SK-N-SH (cell line): Measurements from ENCODE around the gene TJAP1. TPM values are rescaled to one million over a fixed set of nuclear protein-coding genes. Genes with fewer than 3 reads are reported as not detected.

Experiments
- CTCF ChIA-PET: fragments of 300-600, 350-600 bp; formaldehyde crosslinking; extraction: SDS; loops from one replicate; lab custom pipeline; 2021; lab: Yijun Ruan, JAX
- POLR2A ChIA-PET: fragments of 350-600 bp; sonication (Branson Sonifier 250); formaldehyde crosslinking; extraction: SDS; loops from one replicate; lab custom pipeline; 2020; ENCODE audit warnings: antibody characterized with exemption, inconsistent platforms; lab: Yijun Ruan, JAX
- DNase-seq: peaks from one replicate; pipeline ENCODE4 v3.0.0; 2012
- H2AFZ ChIP-seq: fragments of 200-600 bp; sonication (generic); 2 replicates; pipeline ENCODE4 v1.8.1; 2016; ENCODE audit warnings: antibody characterized with exemption, mild to moderate bottlenecking, low read depth
- H3F3A ChIP-seq: fragments of 200-600 bp; sonication (generic); replicated peaks from 2 replicates; pipeline ENCODE3; 2016; ENCODE audit warnings: antibody characterized with exemption, mild to moderate bottlenecking; ENCODE audit not compliant: insufficient read depth
- H3K27ac ChIP-seq, 2 experiments: fragments of 200-500 bp in 1 of 2; fragments of 200-600 bp in 1 of 2; sonication (Bioruptor generic) in 1 of 2; sonication (generic), shearing (Covaris generic) in 1 of 2; 2 replicates each; pipeline versions ENCODE4 v1.5.1 to v1.6.1; 2014 to 2016; ENCODE audit warnings: low read depth in 2 of 2, inconsistent platforms in 1 of 2, low read length in 1 of 2, mild to moderate bottlenecking in 1 of 2, mixed read lengths in 1 of 2
- H3K27me3 ChIP-seq: fragments of 200-600 bp; sonication (generic), shearing (Covaris generic); 2 replicates; pipeline ENCODE4 v1.6.1; 2016; ENCODE audit warnings: mixed run types; ENCODE audit not compliant: insufficient read depth
- H3K36me3 ChIP-seq, 2 experiments: fragments of 200-500 bp in 1 of 2; fragments of 200-600 bp in 1 of 2; sonication (Bioruptor generic) in 1 of 2; sonication (generic) in 1 of 2; replicated peaks in 1 of 2; 2 replicates each; pipeline versions ENCODE3 to v1.5.1; 2014 to 2016; ENCODE audit warnings: low read length in 1 of 2, mild to moderate bottlenecking in 1 of 2; ENCODE audit not compliant: insufficient read depth in 2 of 2, control insufficient read depth in 1 of 2
- H3K4me1 ChIP-seq, 2 experiments: fragments of 200-500 bp in 1 of 2; fragments of 200-600 bp in 1 of 2; sonication (Bioruptor generic) in 1 of 2; sonication (generic), shearing (Covaris generic) in 1 of 2; 2 replicates each; pipeline versions ENCODE4 v1.5.1 to v1.6.1; 2014 to 2016; ENCODE audit warnings: low read depth in 1 of 2, low read length in 1 of 2, mixed run types in 1 of 2; ENCODE audit not compliant: insufficient read depth in 2 of 2, control insufficient read depth in 1 of 2
- H3K4me2 ChIP-seq: fragments of 200-600 bp; sonication (generic), shearing (Covaris generic); 2 replicates; pipeline ENCODE4 v1.6.1; 2017; ENCODE audit warnings: mixed run types
- H3K4me3 ChIP-seq, 2 experiments: fragments of 200-500 bp in 1 of 2; fragments of 200-600 bp in 1 of 2; sonication (Bioruptor generic) in 1 of 2; sonication (generic), shearing (Covaris generic) in 1 of 2; 2 replicates each; pipeline versions ENCODE4 v1.5.1 to v1.8.1; 2014 to 2016; ENCODE audit warnings: low read depth in 2 of 2, inconsistent platforms in 1 of 2, low read length in 1 of 2, mild to moderate bottlenecking in 1 of 2, mixed read lengths in 1 of 2, moderate library complexity in 1 of 2
- H3K79me2 ChIP-seq: fragments of 200-600 bp; sonication (generic); 2 replicates; pipeline ENCODE4 v1.8.1; 2017; ENCODE audit warnings: mild to moderate bottlenecking; ENCODE audit not compliant: insufficient read depth
- H3K9ac ChIP-seq: fragments of 200-600 bp; sonication (generic); 2 replicates; pipeline ENCODE4 v1.6.1; 2017; ENCODE audit warnings: mixed run types
- H3K9me2 ChIP-seq: fragments of 200-600 bp; sonication (generic); 2 replicates; pipeline ENCODE4 v1.6.1; 2017; ENCODE audit warnings: mixed run types
- H3K9me3 ChIP-seq: fragments of 200-600 bp; sonication (generic); 2 replicates; pipeline ENCODE4 v1.6.1; 2017; ENCODE audit warnings: mixed run types, mild to moderate bottlenecking, moderate library complexity
- H4K20me1 ChIP-seq: fragments of 200-600 bp; sonication (generic); 2 replicates; pipeline ENCODE4 v1.6.1; 2017; ENCODE audit warnings: mild to moderate bottlenecking, mixed run types; ENCODE audit not compliant: insufficient read depth
- ELF1 ChIP-seq: IDR thresholded peaks from 2 replicates; pipeline ENCODE4 v1.4.0; 2012
- FOSL2 ChIP-seq: IDR thresholded peaks from 2 replicates; pipeline ENCODE4 v1.4.0; 2012; ENCODE audit warnings: low read depth, mild to moderate bottlenecking, moderate library complexity, borderline replicate concordance
- FOXJ3 ChIP-seq: sonication (generic); formaldehyde crosslinking; IDR thresholded peaks from 2 replicates; pipeline ENCODE4 v1.5.1; 2020; ENCODE audit warnings: mild to moderate bottlenecking, missing genetic modification reagents
- FOXM1 ChIP-seq: IDR thresholded peaks from 2 replicates; pipeline ENCODE4 v1.4.0; 2012; ENCODE audit warnings: low read depth, mild to moderate bottlenecking
- GABPA ChIP-seq: IDR thresholded peaks from 2 replicates; pipeline ENCODE4 v1.4.0; 2012; ENCODE audit warnings: low read depth, mild to moderate bottlenecking
- IRF3 ChIP-seq: fragments of 150-350 bp; IDR thresholded peaks from 2 replicates; pipeline ENCODE4 v1.6.1; 2016; ENCODE audit warnings: mild to moderate bottlenecking, low read depth, low read length
- NFIC ChIP-seq: IDR thresholded peaks from 2 replicates; pipeline ENCODE4 v1.4.0; 2012; ENCODE audit warnings: borderline replicate concordance
- POLR2AphosphoS5 ChIP-seq: IDR thresholded peaks from 2 replicates; pipeline ENCODE4 v1.6.1; 2012; ENCODE audit warnings: low read depth, low read length
- RAD21 ChIP-seq: IDR thresholded peaks from 2 replicates; pipeline ENCODE4 v1.6.1; 2012; ENCODE audit warnings: mild to moderate bottlenecking, low read length
- RCOR1 ChIP-seq: fragments of 150-350 bp; IDR thresholded peaks from 2 replicates; pipeline ENCODE4 v1.6.1; 2017; ENCODE audit warnings: antibody characterized with exemption, low read length
- REST ChIP-seq: IDR thresholded peaks from 2 replicates; pipeline ENCODE4 v1.6.1; 2012; ENCODE audit warnings: mild to moderate bottlenecking, low read depth, low read length, moderate library complexity
- RFX5 ChIP-seq: IDR thresholded peaks from 2 replicates; pipeline ENCODE4 v1.6.1; 2012; ENCODE audit warnings: mild to moderate bottlenecking, improper control_type of control experiment, low read length
- RXRA ChIP-seq: IDR thresholded peaks from 2 replicates; pipeline ENCODE4 v1.4.0; 2012; ENCODE audit warnings: low read depth, mild to moderate bottlenecking, borderline replicate concordance
- SMC3 ChIP-seq: IDR thresholded peaks from 2 replicates; pipeline ENCODE4 v1.6.1; 2012; ENCODE audit warnings: low read depth, low read length, improper control_type of control experiment
- TAF1 ChIP-seq: IDR thresholded peaks from 2 replicates; pipeline ENCODE4 v1.6.1; 2012; ENCODE audit warnings: low read depth, mild to moderate bottlenecking, low read length, moderate library complexity, borderline replicate concordance
- TEAD4 ChIP-seq: IDR thresholded peaks from 2 replicates; pipeline ENCODE4 v1.4.0; 2012; ENCODE audit warnings: mild to moderate bottlenecking, borderline replicate concordance; ENCODE audit not compliant: insufficient read depth
- USF1 ChIP-seq: IDR thresholded peaks from 2 replicates; pipeline ENCODE4 v1.4.0; 2012; ENCODE audit warnings: low read depth, borderline replicate concordance
- USF2 ChIP-seq: fragments of 150-350 bp; IDR thresholded peaks from 2 replicates; pipeline ENCODE4 v1.6.1; 2017; ENCODE audit warnings: antibody characterized with exemption, low read length, low read depth, borderline replicate concordance
- ZBTB33 ChIP-seq: IDR thresholded peaks from 2 replicates; pipeline ENCODE4 v1.4.0; 2012; ENCODE audit warnings: low read depth, borderline replicate concordance
- WGBS: methylation state at CpG from one replicate; pipeline ENCODE4 v1.1.6; 2017; ENCODE audit warnings: low lambda C conversion rate; 5-methylcytosine and 5-hydroxymethylcytosine counted together
- polyA plus RNA-seq, 3 experiments: library from polyadenylated mRNA; depleted of rRNA; stranded (reverse); fragments of >200 nt; gene quantifications; 2 replicates each; pipeline ENCODE4 v1.2.3, GENCODE V29; 2012

Gene TJAP1
- polyA plus RNA-seq, 1 of the 3 experiments (the other 2 are of a cell fraction), result 39.5 TPM

- TF ChIP-seq FOXM1 (no peak), RFX5 (no peak), RAD21 (no peak)
Measured at GRCh38 chr6:43444036-43444435, 33.3 kb upstream of the TJAP1 start (continued).

GRCh38 chr6:43444582-43444981, 32.8 kb upstream of the TJAP1 start:
- H3K36me3 ChIP-seq, result peaks cover 4 to 39% of the 10 kb centered on the region in 2 experiments
- CTCF ChIA-PET, result interaction anchor here (0.7 to 2.8 kb wide), 5 partner anchors 10 to 65 kb away, joined by 3 to 16 read pairs (median 8); partner anchors contain the start of genes DLK2 and LRRC73
- H3K79me2 ChIP-seq, result no peaks in the 10 kb centered on the region
- POLR2A ChIA-PET, result interaction anchor here (1.1 to 1.3 kb wide), 3 partner anchors 10 to 45 kb away, joined by 3 to 5 read pairs (median 3); partner anchors contain the start of gene DLK2
- no peaks in the 10 kb centered on the region for H3K9me2 ChIP-seq
- H3K4me3 ChIP-seq, result no peak overlapping the region
- TF ChIP-seq RAD21, result no peak
- TF ChIP-seq ELF1, result no peak
- no peak for TF ChIP-seq FOXJ3
- no peak for TF ChIP-seq RXRA
- TF ChIP-seq RCOR1, result no peak
- no peak for TF ChIP-seq NFIC
- TF ChIP-seq TAF1, result no peak
- TF ChIP-seq TEAD4, result no peak
- TF ChIP-seq GABPA, result no peak
- no peak for TF ChIP-seq ZBTB33
- TF ChIP-seq USF1, result no peak
- no peak for TF ChIP-seq SMC3
- no peak for TF ChIP-seq FOSL2
- TF ChIP-seq POLR2AphosphoS5, result no peak
- no peak for TF ChIP-seq USF2
- no peak for TF ChIP-seq RFX5
- no peak for TF ChIP-seq REST
- TF ChIP-seq IRF3, result no peak
- no peaks in the 10 kb centered on the region for H3K4me1 ChIP-seq
- H3F3A ChIP-seq, result no peaks in the 10 kb centered on the region
- H3K27ac ChIP-seq, result no peak overlapping the region
- H3K4me2 ChIP-seq, result no peak overlapping the region
- 90% methylated on average over 8 of the region's 8 CpGs for WGBS
- DNase-seq, result peak; percentile 11
- H4K20me1 ChIP-seq, result no peaks in the 10 kb centered on the region
- H3K9ac ChIP-seq, result no peak overlapping the region
- no peak overlapping the region for H2AFZ ChIP-seq
- H3K9me3 ChIP-seq, result no peaks in the 10 kb centered on the region
- no peaks in the 10 kb centered on the region for H3K27me3 ChIP-seq
